ENCODE measurements around the gene C9.
"Not testable (repeated sequence)": the region's sequence is repeated elsewhere in the genome, so short reads cannot be mapped to it uniquely, and the experiment has no call there.

C9 gene

GRCh38 chr5:39371367-39371635 is 7.0 kb upstream of the C9 start:
- DNase-seq (ENCODE audit: low spot score) = no peak

- no peak for DNase-seq (ENCODE audit: low spot score)
Observed at GRCh38 chr5:39370555-39371366, 6.5 kb upstream of the C9 start.

DNA sequence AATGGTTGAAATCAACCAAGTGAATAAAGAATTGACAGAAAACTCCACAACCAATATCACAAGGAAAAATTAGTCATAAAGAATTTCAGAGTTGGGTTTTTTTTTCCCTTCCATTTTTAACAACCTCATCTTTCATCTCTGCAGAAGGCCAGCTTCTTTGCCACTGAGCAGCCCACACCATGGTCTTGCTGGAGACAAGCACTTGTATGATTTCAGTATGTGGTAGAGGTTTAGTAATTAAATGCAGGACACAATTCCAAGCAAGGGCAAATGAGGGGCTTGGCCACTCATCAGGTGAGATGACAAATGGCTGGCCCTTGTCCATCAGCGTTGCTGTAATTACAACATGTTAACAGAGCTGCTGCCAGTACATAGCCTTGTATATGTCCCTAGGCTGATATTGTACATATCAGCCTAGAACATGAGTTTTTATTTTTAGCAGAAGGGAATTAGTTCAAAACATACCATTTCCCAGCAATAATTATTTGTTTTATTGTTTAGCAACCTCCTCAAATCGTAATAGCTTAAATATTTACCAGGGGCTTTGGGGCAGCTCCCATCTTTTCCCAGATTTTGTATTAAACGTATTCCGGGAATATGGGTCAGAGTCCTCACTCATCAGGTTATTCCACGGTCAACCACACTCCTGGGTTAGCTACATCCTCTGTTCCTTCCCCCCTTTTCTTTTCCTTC is 5.0 kb upstream of the C9 start:
- no peak for DNase-seq (ENCODE audit: low spot score)

DNA sequence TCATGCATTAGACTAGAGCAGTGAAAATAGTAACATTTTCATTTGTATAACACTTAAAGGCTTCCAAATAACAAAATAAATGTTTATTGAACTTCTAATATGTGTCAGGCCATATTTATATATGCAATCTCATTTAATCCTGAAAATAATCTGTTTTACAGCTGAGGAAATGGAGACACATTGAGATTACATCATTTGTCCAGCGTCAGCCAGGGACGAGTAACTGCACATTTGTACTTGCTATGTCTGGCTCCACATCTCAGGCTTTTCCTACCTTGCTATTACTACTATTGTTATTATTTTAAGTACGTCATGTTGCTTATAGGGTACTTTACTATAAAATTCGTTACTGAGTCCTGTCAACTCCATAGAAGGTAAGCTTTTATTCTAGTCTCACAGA is 3.8 kb upstream of the C9 start:
- DNase-seq (ENCODE audit: low spot score) = no peak

DNA sequence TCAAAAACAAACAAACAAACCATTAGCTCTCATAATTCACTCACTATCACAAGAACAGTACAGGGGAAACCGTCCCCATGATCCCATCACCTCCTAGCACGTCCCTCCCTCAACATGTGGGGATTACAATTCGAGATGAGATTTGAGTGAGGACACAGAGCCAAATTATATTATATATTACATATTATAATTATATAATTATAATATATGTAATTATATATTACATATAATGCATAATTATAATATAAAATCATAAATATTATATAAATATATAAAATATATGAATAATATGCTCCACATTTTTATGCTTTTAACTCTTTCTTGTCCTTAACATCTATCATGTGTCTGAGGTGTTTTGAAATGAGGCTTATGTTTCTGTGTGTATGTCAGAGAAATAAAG is 3.4 kb upstream of the C9 start:
- DNase-seq (ENCODE audit: low spot score) = no peak

- no peak for DNase-seq (ENCODE audit: low spot score)
Observed at GRCh38 chr5:39363217-39363616, 1.1 kb downstream of the C9 start.

GRCh38 chr5:39362646-39363045 is 1.6 kb downstream of the C9 start:
- no peak for DNase-seq (ENCODE audit: low spot score)

GRCh38 chr5:39361306-39361705 is 3.0 kb downstream of the C9 start:
- DNase-seq (ENCODE audit: low spot score) = no peak

DNA sequence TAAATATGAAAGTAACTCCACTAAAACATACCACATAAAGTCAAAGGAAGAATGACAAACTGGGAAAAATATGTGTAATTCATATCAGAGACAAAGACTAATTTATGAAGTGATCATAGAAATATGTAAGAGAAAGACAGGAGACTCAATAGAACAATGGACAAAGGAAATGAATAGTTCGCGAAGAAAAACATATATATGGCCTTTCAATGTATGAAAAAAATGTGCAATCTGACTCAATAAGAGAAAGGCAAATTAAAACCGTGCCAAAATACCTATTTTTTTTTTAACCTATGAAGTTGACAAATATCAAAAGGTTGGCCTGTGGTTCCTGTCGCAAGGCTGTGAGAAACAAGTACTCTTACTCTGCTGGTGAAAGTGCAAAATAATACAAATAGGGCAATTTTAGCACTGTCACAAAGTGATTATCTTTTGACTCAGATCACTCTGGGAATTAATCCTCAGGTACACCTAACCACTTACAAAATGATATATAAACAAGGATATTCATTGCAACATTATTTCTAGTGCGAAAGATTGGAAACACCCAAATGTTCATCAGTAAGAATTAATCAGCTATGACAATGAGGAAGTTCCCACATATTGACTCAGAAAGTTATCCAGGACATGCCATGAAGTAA is 3.7 kb downstream of the C9 start:
- no peak for DNase-seq (ENCODE audit: low spot score)

GRCh38 chr5:39356263-39356662 is 8.0 kb downstream of the C9 start:
- DNase-seq (ENCODE audit: low spot score) = no peak

- no peak for DNase-seq (ENCODE audit: low spot score)
Observed at GRCh38 chr5:39355324-39355723, 9.0 kb downstream of the C9 start.

DNA sequence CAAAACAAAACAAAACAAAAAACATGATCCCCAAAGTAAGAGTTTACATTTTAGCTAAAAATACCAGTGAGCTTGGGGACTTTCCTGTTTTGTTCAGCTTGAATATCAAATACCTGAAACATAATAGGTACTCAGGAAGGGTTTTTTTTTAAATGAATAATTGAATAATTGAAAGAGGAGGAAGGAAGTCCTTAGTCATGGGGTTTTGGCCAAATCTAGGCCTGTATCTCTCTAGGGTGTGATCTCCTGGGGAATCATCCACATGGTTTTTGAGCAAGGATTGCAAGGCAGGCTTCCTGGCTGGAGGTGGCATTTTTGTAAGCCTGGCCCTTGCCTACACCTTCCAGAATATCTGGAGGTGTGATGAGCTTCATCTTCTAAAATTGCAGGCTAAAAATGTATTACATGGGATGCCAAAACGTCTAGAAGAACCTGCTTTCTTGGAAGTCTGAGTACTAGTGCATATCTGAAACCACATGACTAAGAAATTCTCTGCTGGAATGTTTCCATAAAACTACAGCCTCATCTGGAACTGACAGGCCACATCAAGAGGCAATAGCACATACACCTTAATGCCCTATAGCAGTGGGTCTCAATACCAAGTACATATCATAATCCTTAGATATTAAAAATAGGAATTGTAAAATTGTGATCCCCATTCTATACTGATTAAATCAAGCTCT is 10.4 kb downstream of the C9 start:
- no peak for DNase-seq (ENCODE audit: low spot score)

GRCh38 chr5:39352951-39353350 is 11.3 kb downstream of the C9 start:
- no peak for DNase-seq (ENCODE audit: low spot score)

GRCh38 chr5:39352170-39352569 is 12.1 kb downstream of the C9 start:
- no peak for DNase-seq (ENCODE audit: low spot score)

- no peak for DNase-seq (ENCODE audit: low spot score)
Observed at GRCh38 chr5:39349484-39349883, 14.8 kb downstream of the C9 start.

- DNase-seq (ENCODE audit: low spot score) = no peak
Observed at GRCh38 chr5:39342460-39342859, 21.8 kb downstream of the C9 start.

- no peak for DNase-seq (ENCODE audit: low spot score)
Observed at GRCh38 chr5:39341896-39342295, 22.4 kb downstream of the C9 start.

GRCh38 chr5:39340506-39340905 is 23.8 kb downstream of the C9 start:
- DNase-seq (ENCODE audit: low spot score) = no peak

DNA sequence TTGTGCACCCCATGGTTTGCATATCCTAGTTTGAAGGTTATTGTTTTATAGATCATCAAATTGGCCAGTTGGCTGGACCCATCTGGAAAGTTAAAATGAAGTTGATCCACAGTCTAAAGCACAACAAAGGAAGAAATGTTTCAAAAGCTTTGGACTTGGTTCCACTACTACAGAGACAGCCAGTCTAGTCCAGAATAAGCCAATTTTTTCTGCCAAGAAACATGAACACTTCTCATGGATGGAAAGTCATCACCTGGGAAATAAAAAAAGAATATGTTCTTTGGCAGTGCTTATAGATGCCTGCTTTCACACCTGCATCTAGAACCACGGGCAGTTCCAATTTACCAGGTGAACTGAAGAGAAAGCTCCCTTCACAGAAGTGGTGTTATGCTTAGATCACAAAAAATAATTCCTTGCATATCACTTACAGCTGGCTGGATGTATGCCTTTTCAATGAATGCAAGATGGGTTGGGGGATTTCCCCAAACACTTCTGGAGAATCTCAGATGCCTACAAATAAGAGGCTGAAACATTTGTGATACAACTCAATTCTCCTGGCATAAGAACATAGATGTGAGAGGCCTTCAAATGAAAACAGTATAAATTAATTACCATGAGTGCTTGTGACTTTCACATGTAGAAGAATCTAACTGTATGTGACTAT is 26.9 kb downstream of the C9 start:
- no peak for DNase-seq (ENCODE audit: low spot score)

DNA sequence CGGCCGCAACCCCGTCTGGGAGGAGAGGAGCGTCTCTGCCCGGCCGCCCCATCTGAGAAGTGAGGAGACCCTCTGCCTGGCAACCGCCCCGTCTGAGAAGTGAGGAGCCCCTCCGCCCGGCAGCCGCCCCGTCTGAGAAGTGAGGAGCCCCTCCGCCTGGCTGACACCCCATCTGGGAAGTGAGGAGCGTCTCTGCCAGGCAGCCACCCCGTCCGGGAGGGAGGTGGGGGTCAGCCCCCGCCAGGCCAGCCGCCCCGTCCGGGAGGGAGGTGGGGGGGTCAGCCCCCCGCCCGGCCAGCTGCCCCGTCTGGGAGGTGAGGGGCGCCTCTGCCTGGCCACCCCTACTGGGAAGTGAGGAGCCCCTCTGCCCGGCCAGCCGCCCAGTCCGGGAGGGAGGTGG is 30.0 kb downstream of the C9 start:
- DNase-seq (ENCODE audit: low spot score) = not testable (repeated sequence)

DNA sequence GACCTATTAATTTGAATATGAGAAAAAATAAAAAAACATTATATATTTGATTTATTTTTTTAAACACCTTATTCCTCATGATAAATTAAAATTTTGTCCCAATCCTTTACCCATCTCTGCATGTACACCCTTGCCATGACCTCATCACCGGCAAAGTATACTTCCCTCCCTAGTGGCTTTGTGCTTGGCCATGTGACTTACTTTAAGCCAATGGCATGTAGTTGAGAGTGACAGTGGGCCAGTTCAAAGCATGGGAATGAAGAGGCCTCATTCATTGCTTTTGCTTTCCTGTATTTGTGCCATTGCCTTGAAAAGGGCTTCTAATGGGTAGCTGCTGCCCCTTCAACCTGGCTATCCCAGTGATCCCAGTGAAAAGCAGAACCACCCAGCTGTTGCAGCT is 31.2 kb downstream of the C9 start:
- DNase-seq (ENCODE audit: low spot score) = no peak

DNA sequence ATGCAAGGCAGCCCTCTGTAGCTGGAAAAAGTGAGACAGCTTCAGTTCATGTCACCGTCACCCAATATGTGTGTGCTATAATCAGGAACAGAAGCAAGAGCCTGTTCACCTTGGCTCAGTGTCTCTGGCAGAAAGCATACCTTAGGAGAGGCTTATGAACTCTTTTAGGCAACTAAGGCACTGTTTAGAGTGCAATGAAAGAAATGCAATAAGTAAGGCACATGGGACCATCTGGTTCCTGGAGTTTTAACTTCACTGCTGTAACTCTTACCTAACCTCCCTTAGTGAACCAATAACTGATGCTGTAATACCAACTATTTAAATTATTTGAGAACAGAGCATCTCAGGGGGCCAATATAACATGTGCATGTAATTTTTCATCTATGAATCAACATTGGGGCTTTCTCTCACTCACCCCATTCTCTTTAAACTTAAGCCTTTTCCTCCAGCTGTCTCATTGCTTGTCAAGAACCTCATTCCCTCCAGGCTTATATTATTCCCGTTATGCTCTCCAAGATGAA is 32.4 kb downstream of the C9 start:
- DNase-seq (ENCODE audit: low spot score) = no peak
